ENCODE measurements around the gene CD58.

GRCh38 chr1:116486424-116486823 lies 84.4 kb downstream of the CD58 start:
- no peak for TF ChIP-seq POLR2A (IDR thresholded peaks at IDR 0.05)
- no peak for TF ChIP-seq CTCF (IDR thresholded peaks at IDR 0.05)

All from suprapubic skin (tissue), 3 donors.